Activated CD4-positive, alpha-beta T cell treated with anti-CD3 and anti-CD28 coated beads, Interleukin-2, amount 10 ng/mL, durations not matched to agents 24 days and 14 days (primary cell): ENCODE data around the gene CARD10. TPM values are rescaled to one million over a fixed set of nuclear protein-coding genes. Genes with fewer than 3 reads are reported as not detected.
"Not testable (repeated sequence)": the region's sequence is repeated elsewhere in the genome, so short reads cannot be mapped to it uniquely, and the experiment has no call there.

ENCODE experiments used
- DNase-seq: peaks from one replicate; pipeline ENCODE4 v3.0.0; 2022
- H3K27ac Mint-ChIP-seq: one replicate; pipeline ENCODE4 v1.8.0; 2022; ENCODE audit warnings: mild to moderate bottlenecking, mixed read lengths
- H3K27me3 Mint-ChIP-seq: one replicate; pipeline ENCODE4 v1.8.0; 2022; ENCODE audit warnings: mixed read lengths
- H3K36me3 Mint-ChIP-seq: one replicate; pipeline ENCODE4 v1.8.0; 2022; ENCODE audit warnings: low read depth, mild to moderate bottlenecking, mixed read lengths
- H3K4me1 Mint-ChIP-seq: one replicate; pipeline ENCODE4 v1.8.0; 2021; ENCODE audit warnings: mixed read lengths
- H3K4me3 Mint-ChIP-seq: one replicate; pipeline ENCODE4 v1.8.0; 2022; ENCODE audit warnings: mild to moderate bottlenecking, moderate library complexity, mixed read lengths
- H3K9me3 Mint-ChIP-seq: one replicate; pipeline ENCODE4 v1.8.0; 2021; ENCODE audit warnings: mixed read lengths
- intact Hi-C: fragments of 100-400 bp; cut with micrococcal nuclease; formaldehyde crosslinking; loops from one replicate; pipeline ENCODE4 v1.15.1; 2023
- total RNA-seq: library from RNA; stranded (reverse); gene quantifications from 2 replicates; pipeline ENCODE4 v1.2.3, GENCODE V29; 2022

Gene CARD10
- total RNA-seq, 1 donor from 2014 or later: not detected

- intact Hi-C loops, DNase-seq, H3K9me3 Mint-ChIP-seq, H3K36me3 Mint-ChIP-seq, H3K27ac Mint-ChIP-seq, H3K4me3 Mint-ChIP-seq: not testable (repeated sequence)
- peaks cover 19% of the 10 kb centered on the region for H3K27me3 Mint-ChIP-seq
- peaks cover 13% of the 10 kb centered on the region for H3K4me1 Mint-ChIP-seq
These were observed 8.0 kb upstream of the CARD10 start for GRCh38 chr22:37527081-37527752.

- no peak overlapping the region for H3K27ac Mint-ChIP-seq
- no peaks in the 10 kb centered on the region for H3K36me3 Mint-ChIP-seq
- peaks cover 26% of the 10 kb centered on the region for H3K27me3 Mint-ChIP-seq
- intact Hi-C loops: no loop called here
- no peaks in the 10 kb centered on the region for H3K9me3 Mint-ChIP-seq
- DNase-seq: no peak
- H3K4me3 Mint-ChIP-seq: no peak overlapping the region
- peaks cover 13% of the 10 kb centered on the region for H3K4me1 Mint-ChIP-seq
These were observed 7.2 kb upstream of the CARD10 start for GRCh38 chr22:37526376-37526775.

- intact Hi-C loops: no loop called here
- H3K27ac Mint-ChIP-seq: peak overlapping the region; percentile 65
These were observed 6.6 kb upstream of the CARD10 start for GRCh38 chr22:37525746-37526350.

DNA sequence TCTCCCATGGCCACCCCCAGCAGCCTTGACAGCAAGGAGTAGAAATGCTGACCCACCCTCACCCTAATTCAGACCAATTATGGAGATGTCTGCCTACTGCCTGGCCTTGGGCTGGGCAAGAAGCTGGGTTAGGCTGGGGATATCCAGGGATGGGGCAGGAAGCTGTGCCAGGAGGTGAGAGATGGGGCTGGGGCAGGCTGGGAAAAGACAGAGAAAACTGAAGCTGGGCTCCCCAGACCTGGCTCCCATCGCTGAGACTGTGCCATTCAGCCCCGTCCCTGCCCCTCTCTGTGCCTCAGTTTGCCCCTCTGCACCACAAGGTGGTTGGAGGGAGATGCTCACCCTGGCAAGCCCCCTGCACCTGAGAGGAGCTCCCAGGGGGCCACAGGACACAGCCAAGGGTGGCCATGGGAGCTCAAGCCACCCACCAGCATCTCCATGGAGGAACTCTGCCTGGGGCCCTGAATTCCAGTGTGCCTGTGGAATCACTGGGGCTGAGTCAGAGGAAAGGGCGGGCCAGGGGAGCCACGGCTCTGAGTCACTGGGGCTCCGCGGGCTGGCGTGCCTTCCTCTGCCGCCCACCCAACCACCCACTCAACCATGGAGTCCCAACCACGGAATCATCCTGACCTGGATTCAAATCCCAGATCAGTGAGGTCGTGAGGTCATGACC lies 6.0 kb upstream of the CARD10 start:
- H3K4me1 Mint-ChIP-seq: peaks cover 13% of the 10 kb centered on the region
- no peak for DNase-seq
- H3K36me3 Mint-ChIP-seq: no peaks in the 10 kb centered on the region
- no peak overlapping the region for H3K4me3 Mint-ChIP-seq
- H3K27me3 Mint-ChIP-seq: peaks cover 33% of the 10 kb centered on the region
- peak overlapping the region; percentile 37 for H3K27ac Mint-ChIP-seq
- no peaks in the 10 kb centered on the region for H3K9me3 Mint-ChIP-seq
- intact Hi-C loops: no loop called here

More at GRCh38 chr22:37525746-37526350, 6.6 kb upstream of the CARD10 start:
- Mint-ChIP-seq H3K36me3 (no peaks in the 10 kb centered on the region), H3K4me3 (no peak overlapping the region), H3K9me3 (no peaks in the 10 kb centered on the region), H3K27me3 (peaks cover 29% of the 10 kb centered on the region), H3K4me1 (peaks cover 13% of the 10 kb centered on the region)
- no peak for DNase-seq

GRCh38 chr22:37522482-37522881 lies 3.3 kb upstream of the CARD10 start:
- H3K9me3 Mint-ChIP-seq: no peaks in the 10 kb centered on the region
- no peak for DNase-seq
- H3K36me3 Mint-ChIP-seq: no peaks in the 10 kb centered on the region
- H3K27ac Mint-ChIP-seq: no peak overlapping the region
- peaks cover 12% of the 10 kb centered on the region for H3K4me1 Mint-ChIP-seq
- H3K4me3 Mint-ChIP-seq: no peak overlapping the region
- intact Hi-C loops: no loop called here
- H3K27me3 Mint-ChIP-seq: peaks cover 49% of the 10 kb centered on the region

- Mint-ChIP-seq H3K4me3 (no peak overlapping the region), H3K4me1 (peaks cover 12% of the 10 kb centered on the region), H3K36me3 (no peaks in the 10 kb centered on the region), H3K27me3 (peaks cover 54% of the 10 kb centered on the region), H3K27ac (no peak overlapping the region), H3K9me3 (no peaks in the 10 kb centered on the region)
- intact Hi-C loops: no loop called here
- no peak for DNase-seq
These were observed 2.1 kb upstream of the CARD10 start for GRCh38 chr22:37521236-37521739.

DNA sequence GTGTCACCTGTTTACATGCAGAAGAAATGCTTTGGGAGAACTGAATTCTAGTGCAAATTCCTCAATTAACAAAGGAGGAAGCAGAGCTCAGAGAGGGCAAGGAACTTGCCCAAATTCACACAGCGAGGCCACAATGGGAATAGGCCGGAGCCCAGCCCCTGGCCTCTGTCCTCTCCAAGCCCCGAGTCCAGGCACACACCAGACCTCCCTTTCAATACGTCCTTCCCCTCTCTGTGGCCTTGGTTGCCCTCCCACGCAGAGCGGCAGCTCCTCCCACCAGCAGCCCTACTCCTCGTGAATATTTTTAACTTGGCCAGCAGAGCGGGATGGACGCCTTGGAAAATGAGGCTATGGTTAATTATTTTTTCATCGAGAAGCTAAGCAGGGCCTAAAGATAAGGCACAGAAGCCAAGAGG lies 1.6 kb upstream of the CARD10 start:
- intact Hi-C loops: no loop called here
- H3K27ac Mint-ChIP-seq: no peak overlapping the region
- no peak overlapping the region for H3K4me3 Mint-ChIP-seq
- H3K27me3 Mint-ChIP-seq: peaks cover 57% of the 10 kb centered on the region
- H3K4me1 Mint-ChIP-seq: peaks cover 8% of the 10 kb centered on the region
- H3K9me3 Mint-ChIP-seq: no peaks in the 10 kb centered on the region
- no peaks in the 10 kb centered on the region for H3K36me3 Mint-ChIP-seq
- no peak for DNase-seq

DNA sequence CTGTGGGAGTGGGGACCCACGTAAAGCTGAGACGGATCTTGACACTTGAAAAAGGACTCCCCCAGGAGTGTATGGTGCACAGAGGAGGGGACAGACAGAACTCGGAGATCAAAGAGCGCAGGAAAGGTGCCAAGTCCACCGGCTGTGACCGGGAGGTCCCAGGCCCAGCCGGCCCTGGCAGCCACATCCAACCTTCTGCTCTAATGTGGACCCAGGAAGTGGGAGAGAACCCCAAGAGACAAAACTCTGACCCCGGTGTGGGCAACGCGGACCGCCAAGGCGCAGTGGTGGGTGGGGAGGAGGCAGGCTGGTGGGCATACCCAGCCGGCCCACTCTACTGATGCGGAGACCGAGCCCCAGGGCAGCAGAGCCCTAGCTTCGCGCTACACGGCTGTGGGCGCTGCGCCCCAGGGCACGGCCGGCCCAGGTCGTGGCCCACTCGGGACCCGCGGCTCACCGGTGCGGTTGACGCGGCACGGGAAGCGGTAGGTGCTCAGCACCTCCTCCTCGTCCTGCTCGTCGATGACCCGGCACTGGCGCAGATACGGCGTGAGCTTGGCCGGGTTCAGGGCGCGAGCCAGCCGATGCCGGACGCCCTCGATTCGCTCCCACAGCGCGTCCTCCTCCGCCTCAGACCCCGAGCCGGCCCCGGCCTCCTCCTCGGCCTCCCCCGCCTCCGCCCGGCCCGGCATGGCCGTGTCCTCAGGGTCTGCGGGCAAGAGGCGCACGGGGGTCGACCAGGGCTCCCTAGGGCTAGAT lies 527 bp downstream of the CARD10 start:
- Mint-ChIP-seq H3K27ac (no peak overlapping the region), H3K4me3 (peak overlapping the region; percentile 67), H3K36me3 (no peaks in the 10 kb centered on the region)

DNA sequence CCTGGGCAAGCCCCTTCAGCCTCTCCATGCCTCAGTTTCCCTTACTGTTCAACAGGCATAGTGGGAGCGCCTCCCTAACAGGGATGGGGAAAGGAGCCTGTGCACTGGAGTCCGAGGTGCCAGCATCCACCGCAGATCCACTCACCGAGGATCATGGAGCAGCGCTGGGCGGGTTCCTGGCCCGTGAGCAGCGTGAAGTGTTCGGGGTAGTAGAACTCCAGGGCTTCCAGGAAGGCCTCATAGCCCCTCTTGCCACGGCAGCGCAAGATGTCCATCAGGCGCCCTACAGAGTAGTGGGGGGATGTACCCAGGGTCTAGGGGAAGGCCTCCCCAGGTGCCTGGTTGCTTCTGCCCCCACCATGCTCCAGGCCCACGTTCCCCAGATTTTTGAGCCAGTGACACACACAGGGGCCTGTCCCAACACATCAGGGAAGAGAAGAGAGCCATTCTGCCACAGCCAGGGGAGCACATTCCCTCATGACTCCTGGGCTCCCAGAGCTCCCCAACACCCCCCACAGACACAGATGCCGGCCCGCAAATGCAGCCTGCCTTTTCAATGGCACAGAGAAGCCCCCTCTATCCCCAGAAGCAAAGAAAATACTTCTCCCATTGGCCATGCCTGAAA lies 1.3 kb downstream of the CARD10 start:
- no peaks in the 10 kb centered on the region for H3K36me3 Mint-ChIP-seq
- no peak for DNase-seq
- no peaks in the 10 kb centered on the region for H3K9me3 Mint-ChIP-seq
- intact Hi-C loops: no loop called here
- H3K4me3 Mint-ChIP-seq: peak overlapping the region; percentile 67
- peaks cover 56% of the 10 kb centered on the region for H3K27me3 Mint-ChIP-seq
- H3K27ac Mint-ChIP-seq: no peak overlapping the region
- peaks cover 4% of the 10 kb centered on the region for H3K4me1 Mint-ChIP-seq

More for the DNA sequence above, 527 bp downstream of the CARD10 start:
- H3K27me3 Mint-ChIP-seq: peaks cover 59% of the 10 kb centered on the region
- no peaks in the 10 kb centered on the region for H3K9me3 Mint-ChIP-seq
- no peak for DNase-seq
- intact Hi-C loops: no loop called here
- H3K4me1 Mint-ChIP-seq: peaks cover 4% of the 10 kb centered on the region

DNA sequence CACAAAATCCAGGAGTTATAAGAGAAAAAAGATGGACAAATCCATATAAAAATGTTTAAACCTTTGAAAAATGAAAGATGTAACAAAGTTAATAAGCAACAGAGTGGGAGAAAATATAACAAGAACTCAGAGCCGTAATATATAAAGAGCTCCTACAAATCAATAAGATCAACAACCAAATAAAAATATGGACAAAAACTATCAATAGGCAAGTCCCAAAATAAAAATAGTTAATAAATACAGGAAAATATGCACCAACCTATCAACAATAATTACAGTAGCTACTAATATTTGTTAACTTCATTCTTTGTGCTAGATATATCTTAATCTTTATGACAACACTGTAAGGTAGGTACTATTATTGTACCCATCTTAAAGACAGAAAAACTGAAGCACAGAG lies 2.8 kb downstream of the CARD10 start:
- H3K36me3 Mint-ChIP-seq: no peaks in the 10 kb centered on the region
- no peak overlapping the region for H3K4me3 Mint-ChIP-seq
- intact Hi-C loops: no loop called here
- no peak overlapping the region for H3K27ac Mint-ChIP-seq
- DNase-seq: no peak
- peaks cover 41% of the 10 kb centered on the region for H3K27me3 Mint-ChIP-seq
- peaks cover 4% of the 10 kb centered on the region for H3K4me1 Mint-ChIP-seq
- H3K9me3 Mint-ChIP-seq: no peaks in the 10 kb centered on the region

DNA sequence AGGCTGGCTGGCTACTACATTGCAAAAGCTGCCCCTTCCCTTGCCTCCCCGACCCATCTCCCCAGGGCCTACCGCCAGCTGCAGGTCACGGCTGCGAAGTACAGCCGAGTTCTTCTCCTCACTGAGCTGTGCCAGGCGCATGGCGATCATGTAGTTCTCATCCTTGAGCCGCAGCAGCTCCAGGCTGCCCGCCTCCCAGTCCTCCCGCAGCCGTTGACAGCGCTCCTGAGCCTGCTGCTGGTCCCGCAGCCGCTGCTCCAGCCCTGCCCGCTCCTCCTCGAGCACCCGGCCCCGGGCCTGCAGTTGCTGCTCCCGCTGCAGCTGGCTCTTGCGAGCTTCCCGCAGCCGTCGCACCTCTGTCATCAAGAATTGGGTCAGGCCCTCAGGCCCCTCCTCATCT lies 3.3 kb downstream of the CARD10 start:
- Mint-ChIP-seq H3K27me3 (peaks cover 35% of the 10 kb centered on the region), H3K27ac (no peak overlapping the region), H3K4me1 (peaks cover 4% of the 10 kb centered on the region), H3K9me3 (no peaks in the 10 kb centered on the region), H3K4me3 (no peak overlapping the region), H3K36me3 (no peaks in the 10 kb centered on the region)
- intact Hi-C loops: no loop called here
- DNase-seq: no peak

- DNase-seq: no peak
- no peaks in the 10 kb centered on the region for H3K9me3 Mint-ChIP-seq
- no peak overlapping the region for H3K4me3 Mint-ChIP-seq
- H3K27ac Mint-ChIP-seq: no peak overlapping the region
- H3K27me3 Mint-ChIP-seq: peaks cover 25% of the 10 kb centered on the region
- peaks cover 4% of the 10 kb centered on the region for H3K4me1 Mint-ChIP-seq
- intact Hi-C loops: no loop called here
- H3K36me3 Mint-ChIP-seq: no peaks in the 10 kb centered on the region
These were observed 4.6 kb downstream of the CARD10 start for GRCh38 chr22:37514526-37515051.

DNA sequence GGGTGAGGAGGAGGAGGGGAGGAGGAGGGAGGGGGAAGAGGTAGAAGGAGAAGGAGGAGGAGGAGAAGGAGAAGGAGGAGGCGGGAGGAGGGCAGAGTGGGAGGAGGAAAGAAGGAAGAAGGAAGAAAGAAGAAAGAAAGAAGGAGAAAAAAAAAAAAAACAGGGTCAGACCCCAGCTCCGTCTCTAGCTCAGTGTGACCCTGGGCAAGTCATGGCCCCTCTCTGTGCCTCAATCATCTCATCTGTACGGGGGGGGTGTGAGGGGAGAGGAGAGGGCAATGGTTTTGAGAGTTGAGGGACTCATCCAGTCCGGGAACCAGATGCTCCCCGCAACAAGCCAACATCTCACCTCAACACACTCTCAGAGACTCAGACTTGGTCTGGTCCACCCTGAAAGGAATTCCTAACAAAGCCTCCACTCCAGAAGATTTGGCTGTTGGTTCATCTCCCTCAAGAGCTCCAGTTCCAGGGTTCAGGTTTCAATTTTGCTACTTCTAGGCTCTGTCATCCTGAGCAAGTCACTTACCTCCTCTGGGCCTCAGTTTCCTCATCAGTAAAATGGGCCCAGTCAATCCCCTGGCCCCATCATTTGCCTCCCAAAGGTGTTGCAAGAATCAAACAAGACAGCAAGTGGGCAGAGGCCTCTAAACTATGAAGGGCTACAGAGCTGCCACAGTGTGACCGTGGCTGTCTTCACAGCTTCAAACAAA lies 7.7 kb downstream of the CARD10 start:
- no peak overlapping the region for H3K4me3 Mint-ChIP-seq
- no peaks in the 10 kb centered on the region for H3K36me3 Mint-ChIP-seq
- intact Hi-C loops: no loop called here

More for the DNA sequence above, 7.7 kb downstream of the CARD10 start:
- no peak overlapping the region for H3K27ac Mint-ChIP-seq
- no peaks in the 10 kb centered on the region for H3K4me1 Mint-ChIP-seq
- DNase-seq: no peak
- H3K9me3 Mint-ChIP-seq: no peaks in the 10 kb centered on the region
- peaks cover 13% of the 10 kb centered on the region for H3K27me3 Mint-ChIP-seq
